Kidney epithelial cell (primary cell): ENCODE results near the gene OR51V1. TPM values are rescaled to one million over a fixed set of nuclear protein-coding genes. Genes with fewer than 3 reads are reported as not detected.
"Not testable (repeated sequence)": the region's sequence is repeated elsewhere in the genome, so short reads cannot be mapped to it uniquely, and the experiment has no call there.

Source experiments
- DNase-seq: peaks from one replicate; pipeline ENCODE4 v3.0.0-alpha.2; 2010; ENCODE audit warnings: low read depth
- H3K27me3 ChIP-seq: 2 replicates; pipeline ENCODE4 v1.6.0; 2011; ENCODE audit warnings: low read length; ENCODE audit not compliant: control insufficient read depth, insufficient read depth
- H3K36me3 ChIP-seq: 2 replicates; pipeline ENCODE4 v1.5.1; 2011; ENCODE audit warnings: low read length; ENCODE audit not compliant: control insufficient read depth, insufficient read depth
- H3K4me3 ChIP-seq: 2 replicates; pipeline ENCODE4 v1.5.1; 2011; ENCODE audit warnings: low read depth, mild to moderate bottlenecking, control low read depth, low read length
- total RNA-seq: library from RNA; depleted of rRNA; stranded (reverse); fragments of >200 nt; gene quantifications from 2 replicates; pipeline ENCODE4 v1.2.3, GENCODE V29; 2015
- TF ChIP-seq, protein P1 (sequence below): IDR thresholded peaks from 2 replicates; pipeline ENCODE4 v1.5.1; 2011; ENCODE audit warnings: mild to moderate bottlenecking, moderate library complexity, low read length, control low read depth, inconsistent platforms; ENCODE audit not compliant: insufficient read depth, poor library complexity, severe bottlenecking

Gene OR51V1, protein sequence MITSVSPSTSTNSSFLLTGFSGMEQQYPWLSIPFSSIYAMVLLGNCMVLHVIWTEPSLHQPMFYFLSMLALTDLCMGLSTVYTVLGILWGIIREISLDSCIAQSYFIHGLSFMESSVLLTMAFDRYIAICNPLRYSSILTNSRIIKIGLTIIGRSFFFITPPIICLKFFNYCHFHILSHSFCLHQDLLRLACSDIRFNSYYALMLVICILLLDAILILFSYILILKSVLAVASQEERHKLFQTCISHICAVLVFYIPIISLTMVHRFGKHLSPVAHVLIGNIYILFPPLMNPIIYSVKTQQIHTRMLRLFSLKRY
- not detected in 2 replicates for total RNA-seq

DNA sequence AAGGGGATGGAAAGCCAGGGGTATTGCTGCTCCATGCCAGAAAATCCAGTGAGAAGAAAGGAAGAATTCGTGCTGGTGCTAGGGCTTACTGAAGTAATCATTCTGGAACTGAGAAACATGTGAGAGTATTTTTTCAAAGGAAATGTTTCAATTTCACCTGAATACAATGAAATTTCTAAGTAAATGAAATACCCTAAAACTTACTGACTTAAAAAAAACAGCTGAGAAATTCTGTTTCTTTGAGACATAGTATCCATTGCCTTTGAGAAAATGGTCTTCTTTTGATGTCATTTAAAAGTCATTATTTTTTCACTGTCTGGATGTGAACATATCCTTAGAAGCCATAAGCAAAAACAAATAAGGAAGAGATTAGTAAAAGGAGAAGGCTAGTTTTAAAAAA, at the start of gene OR51V1:
Gene OR51V1, minus strand, starts transcription at position 101 of the 400 bp plus-strand sequence. Its CDS starts 0 bp downstream, at position 101.
- no peaks in the 10 kb centered on the region for H3K36me3 ChIP-seq
- no peak within 1 kb of the TSS for H3K4me3 ChIP-seq
- H3K27me3 ChIP-seq: no peaks in the 10 kb centered on the region
- TF ChIP-seq, protein P1, sequence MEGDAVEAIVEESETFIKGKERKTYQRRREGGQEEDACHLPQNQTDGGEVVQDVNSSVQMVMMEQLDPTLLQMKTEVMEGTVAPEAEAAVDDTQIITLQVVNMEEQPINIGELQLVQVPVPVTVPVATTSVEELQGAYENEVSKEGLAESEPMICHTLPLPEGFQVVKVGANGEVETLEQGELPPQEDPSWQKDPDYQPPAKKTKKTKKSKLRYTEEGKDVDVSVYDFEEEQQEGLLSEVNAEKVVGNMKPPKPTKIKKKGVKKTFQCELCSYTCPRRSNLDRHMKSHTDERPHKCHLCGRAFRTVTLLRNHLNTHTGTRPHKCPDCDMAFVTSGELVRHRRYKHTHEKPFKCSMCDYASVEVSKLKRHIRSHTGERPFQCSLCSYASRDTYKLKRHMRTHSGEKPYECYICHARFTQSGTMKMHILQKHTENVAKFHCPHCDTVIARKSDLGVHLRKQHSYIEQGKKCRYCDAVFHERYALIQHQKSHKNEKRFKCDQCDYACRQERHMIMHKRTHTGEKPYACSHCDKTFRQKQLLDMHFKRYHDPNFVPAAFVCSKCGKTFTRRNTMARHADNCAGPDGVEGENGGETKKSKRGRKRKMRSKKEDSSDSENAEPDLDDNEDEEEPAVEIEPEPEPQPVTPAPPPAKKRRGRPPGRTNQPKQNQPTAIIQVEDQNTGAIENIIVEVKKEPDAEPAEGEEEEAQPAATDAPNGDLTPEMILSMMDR: no peak
- no peak for DNase-seq

DNA sequence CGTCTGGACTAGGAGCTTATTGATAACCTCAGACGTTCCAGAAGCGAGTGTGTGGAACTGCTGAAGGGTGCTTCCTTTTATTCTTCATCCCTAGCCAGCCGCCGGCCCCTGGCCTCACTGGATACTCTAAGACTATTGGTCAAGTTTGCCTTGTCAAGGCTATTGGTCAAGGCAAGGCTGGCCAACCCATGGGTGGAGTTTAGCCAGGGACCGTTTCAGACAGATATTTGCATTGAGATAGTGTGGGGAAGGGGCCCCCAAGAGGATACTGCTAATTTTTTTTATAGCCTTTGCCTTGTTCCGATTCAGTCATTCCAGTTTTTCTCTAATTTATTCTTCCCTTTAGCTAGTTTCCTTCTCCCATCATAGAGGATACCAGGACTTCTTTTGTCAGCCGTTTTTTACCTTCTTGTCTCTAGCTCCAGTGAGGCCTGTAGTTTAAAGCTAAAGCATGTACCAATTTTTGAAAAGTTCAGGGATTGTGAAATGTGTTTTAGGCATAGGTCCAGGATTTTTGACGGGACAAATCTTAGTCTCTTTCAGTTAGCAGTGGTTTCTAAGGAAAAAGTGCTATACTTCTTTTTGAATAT, 49.4 kb upstream of the OR51V1 start, which contains the start of gene HBG1:
Gene HBG1, minus strand, starts transcription at position 51 of the 590 bp plus-strand sequence. CDS start 53 bp downstream, outside the sequence.
- not testable (repeated sequence) for H3K4me3 ChIP-seq, DNase-seq, H3K27me3 ChIP-seq, H3K36me3 ChIP-seq

DNA sequence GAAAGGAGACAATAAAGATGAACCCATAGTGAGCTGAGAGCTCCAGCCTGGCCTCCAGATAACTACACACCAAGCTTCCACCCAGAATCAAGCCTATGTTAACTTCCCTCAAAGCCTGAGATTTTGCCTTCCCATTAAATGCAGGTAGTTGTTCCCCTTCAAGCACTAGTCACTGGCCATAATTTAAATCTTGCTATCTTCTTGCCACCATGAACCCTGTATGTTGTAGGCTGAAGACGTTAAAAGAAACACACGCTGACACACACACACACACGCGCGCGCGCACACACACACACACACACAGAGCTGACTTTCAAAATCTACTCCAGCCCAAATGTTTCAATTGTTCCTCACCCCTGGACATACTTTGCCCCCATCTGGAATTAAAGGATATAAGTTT, 48.0 kb upstream of the OR51V1 start:
- DNase-seq, H3K36me3 ChIP-seq, H3K27me3 ChIP-seq, H3K4me3 ChIP-seq: not testable (repeated sequence)

DNA sequence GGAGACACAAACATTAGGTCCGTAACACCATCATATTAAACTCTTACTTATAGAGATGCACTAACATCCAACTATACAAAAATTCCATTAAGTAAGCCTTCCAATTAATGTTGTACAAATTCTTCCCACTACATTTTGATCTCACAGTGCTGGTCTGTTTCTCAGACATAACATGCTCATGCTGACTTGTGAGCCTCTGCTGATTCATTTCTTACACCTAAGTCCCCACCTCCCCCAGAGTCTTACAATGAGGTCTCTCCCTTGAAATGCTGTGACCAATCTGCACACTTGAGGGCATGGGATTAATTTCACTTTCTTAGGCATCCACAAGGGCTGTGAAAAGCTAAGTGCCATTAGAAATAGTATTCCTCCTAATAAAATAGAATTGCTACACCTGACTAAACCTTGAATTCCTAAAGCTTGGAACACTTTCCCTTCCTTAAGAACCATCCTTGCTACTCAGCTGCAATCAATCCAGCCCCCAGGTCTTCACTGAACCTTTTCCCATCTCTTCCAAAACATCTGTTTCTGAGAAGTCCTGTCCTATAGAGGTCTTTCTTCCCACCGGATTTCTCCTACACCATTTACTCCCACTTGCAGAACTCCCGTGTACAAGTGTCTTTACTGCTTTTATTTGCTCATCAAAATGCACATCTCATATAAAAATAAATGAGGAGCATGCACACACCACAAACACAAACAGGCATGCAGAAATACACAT, 47.1 kb upstream of the OR51V1 start:
- Histone ChIP-seq H3K4me3 (no peak overlapping the region), H3K36me3 (no peaks in the 10 kb centered on the region), H3K27me3 (no peaks in the 10 kb centered on the region)
- TF ChIP-seq, protein P1: no peak
- DNase-seq: no peak

DNA sequence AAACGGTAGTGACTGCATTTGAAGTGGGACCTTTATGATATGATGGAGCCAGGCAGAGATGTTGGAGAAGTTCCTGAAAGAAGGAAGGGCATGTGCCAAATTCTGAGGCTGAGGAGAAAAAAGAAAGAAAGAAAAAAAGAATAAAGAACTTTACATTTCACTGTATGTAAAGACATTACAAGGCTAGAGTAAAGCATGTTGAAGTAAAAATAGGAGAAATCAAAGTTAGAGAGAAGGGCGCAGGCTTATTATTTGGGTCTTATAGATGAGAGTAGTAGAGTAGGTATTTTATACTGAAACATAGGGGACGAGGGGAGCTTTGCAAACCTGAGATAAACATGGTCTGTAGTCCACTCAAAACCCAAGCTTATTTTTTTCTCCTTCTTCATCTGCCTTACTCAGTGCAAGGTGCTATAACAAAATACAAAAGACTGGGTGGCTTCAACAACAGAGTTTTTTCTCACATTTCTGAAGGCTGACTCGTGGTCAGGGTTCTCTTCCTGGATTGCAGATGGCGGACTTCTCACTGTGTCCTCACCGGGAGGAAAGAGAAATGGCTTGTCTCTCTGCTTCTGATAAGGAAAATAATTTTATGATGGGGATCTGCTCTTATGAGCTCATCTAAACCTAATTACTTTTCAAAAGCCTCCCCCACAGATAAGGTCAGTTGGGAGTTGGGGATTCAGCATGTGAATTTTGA, 46.4 kb upstream of the OR51V1 start:
- H3K4me3 ChIP-seq: no peak overlapping the region
- H3K36me3 ChIP-seq: no peaks in the 10 kb centered on the region
- H3K27me3 ChIP-seq: no peaks in the 10 kb centered on the region
- TF ChIP-seq, protein P1: no peak
- DNase-seq: no peak

DNA sequence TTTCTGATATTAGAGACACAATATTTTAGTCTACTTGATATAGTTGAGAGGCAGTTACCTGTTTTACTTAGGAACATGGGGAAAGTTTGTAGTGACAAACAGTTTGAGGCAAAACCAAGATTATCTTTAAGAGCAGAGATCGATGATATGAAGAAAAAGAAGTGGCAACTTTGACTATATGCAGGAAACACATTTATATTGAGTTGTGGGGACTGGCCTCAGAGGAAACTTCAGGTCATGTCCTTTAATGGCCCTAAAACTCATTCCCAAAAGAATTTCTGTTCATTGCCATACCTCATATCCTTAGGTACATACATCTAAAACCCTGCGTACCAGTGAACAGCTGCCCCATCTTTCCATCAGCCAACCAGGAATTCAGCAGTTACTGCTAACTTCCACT, 44.7 kb upstream of the OR51V1 start:
- Histone ChIP-seq H3K36me3 (no peaks in the 10 kb centered on the region), H3K4me3 (no peak overlapping the region), H3K27me3 (no peaks in the 10 kb centered on the region)
- TF ChIP-seq, protein P1: no peak
- no peak for DNase-seq
